Measurements from ENCODE around the gene BRD4.

- TF ChIP-seq POLR2A (IDR thresholded peaks at IDR 0.05) (no peak), CTCF (IDR thresholded peaks at IDR 0.05) (no peak)
These were observed 97.8 kb downstream of the BRD4 start for GRCh38 chr19:15234431-15235130.

Measured in Peyer's patch (tissue), 4 donors.